GM21825 (cell line): ENCODE measurements around the gene MST1.
"Not testable (repeated sequence)": the region's sequence is repeated elsewhere in the genome, so short reads cannot be mapped to it uniquely, and the experiment has no call there.

Experiments
- ATAC-seq: cut with Tn5 transposase; IDR thresholded peaks from one replicate; pipeline ENCODE4 v1.9.1; 2021; ENCODE audit warnings: mild to moderate bottlenecking, moderate library complexity; ENCODE audit not compliant: unreplicated experiment

Gene MST1

DNA sequence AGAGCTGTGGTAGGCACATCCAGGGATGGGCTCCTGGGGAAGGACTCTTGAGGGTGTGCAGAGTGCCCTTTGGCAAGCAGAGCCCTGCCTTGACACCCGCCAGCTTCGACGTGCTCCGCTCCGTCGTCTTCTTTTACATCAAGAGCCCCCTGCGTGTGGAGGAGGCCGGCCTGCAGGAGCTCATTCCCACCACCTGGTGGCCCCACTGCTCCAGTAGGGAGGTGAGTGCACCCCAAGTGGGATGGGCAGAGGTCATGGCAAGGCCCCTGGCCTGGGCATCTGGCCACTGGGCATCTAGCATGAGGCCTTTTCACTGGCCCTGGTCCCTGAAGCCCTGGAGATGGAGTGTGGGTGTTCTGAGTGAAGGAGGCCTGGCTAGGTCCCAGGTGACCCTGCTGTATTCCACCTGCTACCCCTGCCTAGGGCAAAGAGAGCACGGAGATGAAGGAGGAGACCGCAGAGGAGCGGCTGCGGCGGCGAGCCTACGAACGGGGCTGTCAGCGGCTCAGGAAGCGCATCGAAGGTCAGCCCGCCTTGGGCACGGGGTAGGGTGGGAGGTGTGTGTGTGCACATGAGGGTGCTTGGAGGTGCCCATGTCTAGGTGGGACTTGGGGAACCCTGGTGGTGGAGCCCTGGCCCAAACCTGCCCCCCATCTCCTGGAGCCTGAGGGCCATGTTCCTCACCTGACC, 12.3 kb upstream of the MST1 start:
- no peak for ATAC-seq

GRCh38 chr3:49700453-49701128, 11.3 kb upstream of the MST1 start:
- no peak for ATAC-seq

GRCh38 chr3:49700014-49700413, 10.7 kb upstream of the MST1 start:
- no peak for ATAC-seq

GRCh38 chr3:49699281-49699979, 10.2 kb upstream of the MST1 start:
- ATAC-seq: no peak

- ATAC-seq: not testable (repeated sequence)
These were observed 6.2 kb upstream of the MST1 start for GRCh38 chr3:49695350-49696015.

GRCh38 chr3:49694409-49695070, 5.3 kb upstream of the MST1 start:
- ATAC-seq: not testable (repeated sequence)

GRCh38 chr3:49691481-49691880, 2.2 kb upstream of the MST1 start:
- ATAC-seq: not testable (repeated sequence)

DNA sequence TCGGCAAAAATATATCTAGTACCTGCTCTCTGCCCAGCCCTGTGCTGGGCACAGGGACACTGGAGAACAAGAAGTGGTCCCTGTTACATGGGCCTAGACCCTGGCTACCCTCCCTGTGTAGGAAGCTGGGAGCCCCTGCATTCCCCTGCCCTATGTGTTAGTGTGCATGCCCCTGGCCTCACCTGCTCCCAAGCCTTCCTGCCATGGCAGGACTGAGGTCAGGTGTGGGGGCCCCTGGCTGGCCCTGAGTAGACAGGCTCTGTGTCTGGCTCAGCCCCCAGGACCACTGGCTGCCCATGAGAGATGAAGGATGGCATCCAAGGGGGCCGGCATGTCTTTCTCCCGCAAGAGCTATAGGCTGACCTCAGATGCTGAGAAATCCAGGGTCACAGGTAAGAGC, 1.6 kb upstream of the MST1 start:
- not testable (repeated sequence) for ATAC-seq

DNA sequence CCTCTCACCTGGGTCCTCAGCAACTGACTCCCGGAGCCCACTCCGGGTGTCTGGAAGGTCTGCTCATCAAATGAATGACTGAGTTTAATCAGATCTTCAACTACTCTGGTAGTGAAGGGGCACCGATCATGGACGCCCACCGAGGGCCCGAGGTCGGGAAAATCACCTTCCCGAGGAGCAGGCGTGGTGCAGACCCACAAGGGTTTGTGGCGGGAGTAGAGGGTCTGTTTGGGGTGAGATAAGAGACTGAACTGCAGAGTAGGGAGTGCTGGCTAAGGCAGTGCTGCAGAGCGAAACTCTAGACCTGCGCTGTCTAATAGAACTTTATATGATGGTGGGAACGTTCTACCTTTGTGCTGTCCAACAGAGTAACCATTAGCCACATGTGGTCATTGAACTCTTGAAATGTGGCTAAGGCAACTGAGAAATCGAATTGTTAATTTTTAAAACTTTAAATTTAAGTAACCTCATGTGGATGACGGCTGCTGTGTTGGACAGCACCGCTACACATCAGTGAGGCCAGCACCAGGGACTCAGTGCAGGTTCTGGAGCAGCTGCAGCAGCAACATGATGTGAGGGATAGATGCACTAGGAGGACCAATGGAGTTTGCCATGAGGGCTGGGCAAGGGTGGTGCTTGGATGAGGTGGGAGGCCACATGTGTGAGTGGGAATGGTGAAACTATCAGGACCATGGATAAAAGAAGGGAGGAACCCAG, 792 bp upstream of the MST1 start:
- not testable (repeated sequence) for ATAC-seq

GRCh38 chr3:49688338-49689045, 782 bp downstream of the MST1 start:
- ATAC-seq: peak; percentile 3

DNA sequence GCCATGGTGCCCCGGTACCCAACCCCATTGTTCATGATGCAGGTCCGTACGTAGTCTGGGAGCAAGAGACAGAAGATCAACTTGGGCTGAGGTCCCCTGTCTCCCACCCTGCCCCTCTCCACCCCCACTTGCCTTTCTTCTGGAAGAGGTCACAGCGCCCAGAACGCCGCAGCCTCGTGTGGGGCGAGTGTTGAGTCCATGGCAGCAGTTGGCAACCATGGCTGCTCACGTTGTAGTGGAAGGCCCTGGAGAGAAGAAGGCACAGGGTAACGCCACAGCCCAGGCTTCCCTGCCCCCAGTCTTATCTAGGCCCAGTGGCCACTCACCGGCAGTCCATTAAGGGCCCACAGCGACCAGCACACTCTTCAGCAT, 1.9 kb downstream of the MST1 start:
- not testable (repeated sequence) for ATAC-seq

GRCh38 chr3:49686769-49687423, 2.4 kb downstream of the MST1 start:
- not testable (repeated sequence) for ATAC-seq

- not testable (repeated sequence) for ATAC-seq
These were observed 2.9 kb downstream of the MST1 start for GRCh38 chr3:49686346-49686745.

- ATAC-seq: not testable (repeated sequence)
These were observed 3.4 kb downstream of the MST1 start for GRCh38 chr3:49685846-49686245.

- not testable (repeated sequence) for ATAC-seq
These were observed 4.2 kb downstream of the MST1 start for GRCh38 chr3:49685103-49685502.

DNA sequence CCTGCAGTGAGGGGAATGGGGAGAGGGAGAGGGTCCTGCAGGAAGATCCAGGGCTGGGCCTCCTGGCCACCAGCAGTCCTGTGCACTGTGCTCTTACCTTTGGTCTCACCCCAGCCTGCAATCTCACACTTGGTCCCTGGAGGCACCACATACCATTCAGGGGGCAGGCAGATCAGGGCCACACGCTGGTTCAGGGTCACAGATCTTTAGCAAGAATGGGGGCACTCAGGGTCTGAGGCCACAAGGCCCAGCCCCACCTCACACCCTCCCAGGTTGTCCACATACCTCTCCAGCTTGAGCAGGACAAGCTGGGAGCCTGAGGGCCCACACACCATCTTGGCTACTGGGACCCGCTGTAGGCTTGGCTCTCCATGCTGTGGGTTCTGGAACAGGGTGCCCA, 4.8 kb downstream of the MST1 start:
- ATAC-seq: not testable (repeated sequence)

- ATAC-seq: no peak
These were observed 6.1 kb downstream of the MST1 start for GRCh38 chr3:49683162-49683561.

- no peak for ATAC-seq
These were observed 7.7 kb downstream of the MST1 start for GRCh38 chr3:49681543-49681942.

GRCh38 chr3:49681232-49681522, 8.1 kb downstream of the MST1 start:
- no peak for ATAC-seq
